ENCODE measurements around the gene EIF3B. TPM values are rescaled to one million over a fixed set of nuclear protein-coding genes. Genes with fewer than 3 reads are reported as not detected.
A peak's percentile ranks its signal among the peaks of the same experiment; 100 is the strongest.

EIF3B gene
- total and polyA plus RNA-seq, 4 donors = 27.4 to 98.8 (median 60.8) TPM

DNA sequence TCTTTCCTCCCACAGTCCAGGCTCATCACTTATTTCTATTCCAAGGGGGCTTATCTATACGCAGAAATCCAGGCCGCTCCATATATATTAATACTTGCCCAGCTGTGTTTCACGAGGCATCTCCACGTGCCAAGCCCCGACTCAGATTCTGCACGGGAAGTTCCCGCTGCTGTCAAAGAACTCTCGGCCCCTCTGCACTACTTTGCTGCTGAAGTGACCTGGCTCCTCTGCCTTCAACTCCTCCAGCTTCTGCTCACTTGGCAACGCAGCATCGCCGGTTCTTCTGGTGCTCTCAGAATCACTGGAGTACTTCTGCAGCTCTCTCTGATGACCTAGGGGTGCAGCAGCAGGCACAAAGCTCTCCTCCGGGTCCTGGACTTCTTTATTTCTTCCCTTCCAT, 39.1 kb downstream of the EIF3B start:
- Histone ChIP-seq H3K9ac (ENCODE audit: low read depth in 1 of 2, low read length in 2 of 2) (no peak overlapping the region), H3K4me1 (ENCODE audit: control insufficient read depth in 4 of 4, insufficient read depth in 4 of 4, low read length in 3 of 4) (no peaks in the 10 kb centered on the region), H3K27ac (ENCODE audit: low read depth in 1 of 2, low read length in 2 of 2) (no peak overlapping the region), H3K4me3 (ENCODE audit: low read depth in 1 of 3, low read length in 3 of 3) (no peak overlapping the region), H3K36me3 (ENCODE audit: control insufficient read depth in 4 of 4, insufficient read depth in 3 of 4, low read depth in 1 of 4, low read length in 3 of 4) (no peaks in the 10 kb centered on the region), H3K9me3 (ENCODE audit: control insufficient read depth in 4 of 4, low read length in 3 of 4) (no peaks in the 10 kb centered on the region), H3K27me3 (ENCODE audit: control insufficient read depth in 4 of 4, insufficient read depth in 4 of 4, low read length in 3 of 4) (no peaks in the 10 kb centered on the region)
- DNase-seq (ENCODE audit: low spot score) = no peak
- 73% methylated on average over 12 of the region's 12 CpGs for WGBS
- TF ChIP-seq, protein P1, sequence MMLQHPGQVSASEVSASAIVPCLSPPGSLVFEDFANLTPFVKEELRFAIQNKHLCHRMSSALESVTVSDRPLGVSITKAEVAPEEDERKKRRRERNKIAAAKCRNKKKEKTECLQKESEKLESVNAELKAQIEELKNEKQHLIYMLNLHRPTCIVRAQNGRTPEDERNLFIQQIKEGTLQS (IDR thresholded peaks at IDR 0.05) = no peak
- TF ChIP-seq RXRA (IDR thresholded peaks at IDR 0.05) = peak in 1 of 2 donors; percentile 21

DNA sequence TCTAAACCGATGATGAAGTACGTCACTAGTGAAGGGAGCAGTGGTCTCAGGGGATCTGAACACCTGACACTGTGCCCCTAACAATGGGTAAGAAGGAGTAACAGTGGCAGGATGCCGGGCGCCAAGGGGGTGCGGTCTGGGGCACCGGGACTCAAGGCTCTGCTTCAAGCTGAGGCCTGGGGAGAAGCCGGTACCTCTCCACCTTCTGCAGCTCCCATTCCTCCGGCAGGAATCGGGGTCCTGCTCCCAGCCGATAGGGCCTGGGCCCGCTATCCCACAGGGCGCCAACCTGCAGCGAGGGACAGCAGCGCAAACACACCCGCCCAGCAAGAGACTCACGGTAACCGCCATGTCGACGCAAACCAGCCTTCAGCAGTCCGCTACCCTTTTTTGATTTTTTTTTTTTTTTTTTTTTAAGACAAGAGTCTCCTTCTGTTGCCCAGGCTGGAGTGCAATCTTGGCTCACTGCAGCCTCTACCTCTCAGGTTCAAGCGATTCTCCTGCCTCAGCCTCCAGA, 40.0 kb downstream of the EIF3B start:
- no peaks in the 10 kb centered on the region for H3K9me3 ChIP-seq (ENCODE audit: control insufficient read depth in 4 of 4, low read length in 3 of 4)
- DNase-seq (ENCODE audit: low spot score) = no peak
- 94% methylated on average over 21 of the region's 21 CpGs for WGBS
- H3K4me3 ChIP-seq (ENCODE audit: low read depth in 1 of 3, low read length in 3 of 3) = no peak overlapping the region
- no peak overlapping the region for H3K27ac ChIP-seq (ENCODE audit: low read depth in 1 of 2, low read length in 2 of 2)
- H3K9ac ChIP-seq (ENCODE audit: low read depth in 1 of 2, low read length in 2 of 2) = no peak overlapping the region
- no peaks in the 10 kb centered on the region for H3K36me3 ChIP-seq (ENCODE audit: control insufficient read depth in 4 of 4, insufficient read depth in 3 of 4, low read depth in 1 of 4, low read length in 3 of 4)
- no peaks in the 10 kb centered on the region for H3K27me3 ChIP-seq (ENCODE audit: control insufficient read depth in 4 of 4, insufficient read depth in 4 of 4, low read length in 3 of 4)
- TF ChIP-seq, protein P2, sequence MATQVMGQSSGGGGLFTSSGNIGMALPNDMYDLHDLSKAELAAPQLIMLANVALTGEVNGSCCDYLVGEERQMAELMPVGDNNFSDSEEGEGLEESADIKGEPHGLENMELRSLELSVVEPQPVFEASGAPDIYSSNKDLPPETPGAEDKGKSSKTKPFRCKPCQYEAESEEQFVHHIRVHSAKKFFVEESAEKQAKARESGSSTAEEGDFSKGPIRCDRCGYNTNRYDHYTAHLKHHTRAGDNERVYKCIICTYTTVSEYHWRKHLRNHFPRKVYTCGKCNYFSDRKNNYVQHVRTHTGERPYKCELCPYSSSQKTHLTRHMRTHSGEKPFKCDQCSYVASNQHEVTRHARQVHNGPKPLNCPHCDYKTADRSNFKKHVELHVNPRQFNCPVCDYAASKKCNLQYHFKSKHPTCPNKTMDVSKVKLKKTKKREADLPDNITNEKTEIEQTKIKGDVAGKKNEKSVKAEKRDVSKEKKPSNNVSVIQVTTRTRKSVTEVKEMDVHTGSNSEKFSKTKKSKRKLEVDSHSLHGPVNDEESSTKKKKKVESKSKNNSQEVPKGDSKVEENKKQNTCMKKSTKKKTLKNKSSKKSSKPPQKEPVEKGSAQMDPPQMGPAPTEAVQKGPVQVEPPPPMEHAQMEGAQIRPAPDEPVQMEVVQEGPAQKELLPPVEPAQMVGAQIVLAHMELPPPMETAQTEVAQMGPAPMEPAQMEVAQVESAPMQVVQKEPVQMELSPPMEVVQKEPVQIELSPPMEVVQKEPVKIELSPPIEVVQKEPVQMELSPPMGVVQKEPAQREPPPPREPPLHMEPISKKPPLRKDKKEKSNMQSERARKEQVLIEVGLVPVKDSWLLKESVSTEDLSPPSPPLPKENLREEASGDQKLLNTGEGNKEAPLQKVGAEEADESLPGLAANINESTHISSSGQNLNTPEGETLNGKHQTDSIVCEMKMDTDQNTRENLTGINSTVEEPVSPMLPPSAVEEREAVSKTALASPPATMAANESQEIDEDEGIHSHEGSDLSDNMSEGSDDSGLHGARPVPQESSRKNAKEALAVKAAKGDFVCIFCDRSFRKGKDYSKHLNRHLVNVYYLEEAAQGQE (IDR thresholded peaks at IDR 0.05) = no peak
- TF ChIP-seq TAF1 (conservative IDR thresholded peaks at IDR 0.05) (no peak), EGR1 (IDR thresholded peaks at IDR 0.05; ENCODE audit: low read depth in 2 of 2) (no peak), FOXA1 (IDR thresholded peaks at IDR 0.05) (no peak), RXRA (IDR thresholded peaks at IDR 0.05) (no peak), NR2F2 (IDR thresholded peaks at IDR 0.05) (no peak), SP1 (IDR thresholded peaks at IDR 0.05) (no peak), YY1 (IDR thresholded peaks at IDR 0.05) (no peak), RAD21 (IDR thresholded peaks at IDR 0.05) (no peak)
- TF ChIP-seq, protein P3, sequence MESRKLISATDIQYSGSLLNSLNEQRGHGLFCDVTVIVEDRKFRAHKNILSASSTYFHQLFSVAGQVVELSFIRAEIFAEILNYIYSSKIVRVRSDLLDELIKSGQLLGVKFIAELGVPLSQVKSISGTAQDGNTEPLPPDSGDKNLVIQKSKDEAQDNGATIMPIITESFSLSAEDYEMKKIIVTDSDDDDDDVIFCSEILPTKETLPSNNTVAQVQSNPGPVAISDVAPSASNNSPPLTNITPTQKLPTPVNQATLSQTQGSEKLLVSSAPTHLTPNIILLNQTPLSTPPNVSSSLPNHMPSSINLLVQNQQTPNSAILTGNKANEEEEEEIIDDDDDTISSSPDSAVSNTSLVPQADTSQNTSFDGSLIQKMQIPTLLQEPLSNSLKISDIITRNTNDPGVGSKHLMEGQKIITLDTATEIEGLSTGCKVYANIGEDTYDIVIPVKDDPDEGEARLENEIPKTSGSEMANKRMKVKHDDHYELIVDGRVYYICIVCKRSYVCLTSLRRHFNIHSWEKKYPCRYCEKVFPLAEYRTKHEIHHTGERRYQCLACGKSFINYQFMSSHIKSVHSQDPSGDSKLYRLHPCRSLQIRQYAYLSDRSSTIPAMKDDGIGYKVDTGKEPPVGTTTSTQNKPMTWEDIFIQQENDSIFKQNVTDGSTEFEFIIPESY (IDR thresholded peaks at IDR 0.05) = no peak
- H3K4me1 ChIP-seq (ENCODE audit: control insufficient read depth in 4 of 4, insufficient read depth in 4 of 4, low read length in 3 of 4) = peaks cover 0 to 3% (median under 1%) of the 10 kb centered on the region in 4 donors

DNA sequence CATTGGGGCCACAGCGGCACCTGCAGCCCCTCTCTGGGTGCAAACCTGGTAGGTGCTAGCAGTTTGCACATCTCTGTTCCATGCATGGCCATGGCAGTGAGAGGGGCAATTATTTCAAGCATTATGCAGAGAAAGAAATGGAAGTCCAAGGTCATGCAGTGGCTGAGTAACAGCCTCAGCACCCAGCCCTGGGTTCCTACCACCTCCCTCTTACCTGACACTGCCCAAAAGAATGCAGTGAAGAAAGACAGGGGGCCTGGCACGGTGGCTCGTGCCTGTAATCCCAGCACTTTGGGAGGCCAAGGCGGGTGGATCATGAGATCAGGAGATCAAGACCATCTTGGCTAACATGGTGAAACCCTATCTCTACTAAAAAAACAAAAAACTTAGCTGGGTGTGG, 43.9 kb downstream of the EIF3B start:
- 96% methylated on average over 4 of the region's 4 CpGs for WGBS
- Histone ChIP-seq H3K27me3 (ENCODE audit: control insufficient read depth in 4 of 4, insufficient read depth in 4 of 4, low read length in 3 of 4) (no peaks in the 10 kb centered on the region), H3K4me1 (ENCODE audit: control insufficient read depth in 4 of 4, insufficient read depth in 4 of 4, low read length in 3 of 4) (peaks cover 4 to 16% (median 9%) of the 10 kb centered on the region in 4 donors), H3K9me3 (ENCODE audit: control insufficient read depth in 4 of 4, low read length in 3 of 4) (no peaks in the 10 kb centered on the region), H3K4me3 (ENCODE audit: low read depth in 1 of 3, low read length in 3 of 3) (no peak overlapping the region), H3K9ac (ENCODE audit: low read depth in 1 of 2, low read length in 2 of 2) (no peak overlapping the region), H3K27ac (ENCODE audit: low read depth in 1 of 2, low read length in 2 of 2) (no peak overlapping the region), H3K36me3 (ENCODE audit: control insufficient read depth in 4 of 4, insufficient read depth in 3 of 4, low read depth in 1 of 4, low read length in 3 of 4) (no peaks in the 10 kb centered on the region)
- no peak for DNase-seq (ENCODE audit: low spot score)
- TF ChIP-seq, protein P4, sequence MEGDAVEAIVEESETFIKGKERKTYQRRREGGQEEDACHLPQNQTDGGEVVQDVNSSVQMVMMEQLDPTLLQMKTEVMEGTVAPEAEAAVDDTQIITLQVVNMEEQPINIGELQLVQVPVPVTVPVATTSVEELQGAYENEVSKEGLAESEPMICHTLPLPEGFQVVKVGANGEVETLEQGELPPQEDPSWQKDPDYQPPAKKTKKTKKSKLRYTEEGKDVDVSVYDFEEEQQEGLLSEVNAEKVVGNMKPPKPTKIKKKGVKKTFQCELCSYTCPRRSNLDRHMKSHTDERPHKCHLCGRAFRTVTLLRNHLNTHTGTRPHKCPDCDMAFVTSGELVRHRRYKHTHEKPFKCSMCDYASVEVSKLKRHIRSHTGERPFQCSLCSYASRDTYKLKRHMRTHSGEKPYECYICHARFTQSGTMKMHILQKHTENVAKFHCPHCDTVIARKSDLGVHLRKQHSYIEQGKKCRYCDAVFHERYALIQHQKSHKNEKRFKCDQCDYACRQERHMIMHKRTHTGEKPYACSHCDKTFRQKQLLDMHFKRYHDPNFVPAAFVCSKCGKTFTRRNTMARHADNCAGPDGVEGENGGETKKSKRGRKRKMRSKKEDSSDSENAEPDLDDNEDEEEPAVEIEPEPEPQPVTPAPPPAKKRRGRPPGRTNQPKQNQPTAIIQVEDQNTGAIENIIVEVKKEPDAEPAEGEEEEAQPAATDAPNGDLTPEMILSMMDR (IDR thresholded peaks at IDR 0.05; ENCODE audit: low read depth, low read length, missing input control) = no peak
- no peak for TF ChIP-seq NR2F2 (IDR thresholded peaks at IDR 0.05)
- no peak for TF ChIP-seq JUND (IDR thresholded peaks at IDR 0.05)
- no peak for TF ChIP-seq GABPA (IDR thresholded peaks at IDR 0.05 in 1 of 2, conservative IDR thresholded peaks at IDR 0.05 in 1 of 2)
- TF ChIP-seq RXRA (IDR thresholded peaks at IDR 0.05) = no peak
- TF ChIP-seq FOXA1 (IDR thresholded peaks at IDR 0.05) = no peak
- TF ChIP-seq, protein P5, sequence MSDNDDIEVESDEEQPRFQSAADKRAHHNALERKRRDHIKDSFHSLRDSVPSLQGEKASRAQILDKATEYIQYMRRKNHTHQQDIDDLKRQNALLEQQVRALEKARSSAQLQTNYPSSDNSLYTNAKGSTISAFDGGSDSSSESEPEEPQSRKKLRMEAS (IDR thresholded peaks at IDR 0.05) = no peak
- TF ChIP-seq, protein P3 (IDR thresholded peaks at IDR 0.05) = no peak
- TF ChIP-seq EGR1 (IDR thresholded peaks at IDR 0.05; ENCODE audit: low read depth in 2 of 2) = no peak

All from liver (tissue), 9 donors.